K562 (cell line): ENCODE data around the gene PITPNM1. TPM values are rescaled to one million over a fixed set of nuclear protein-coding genes. Genes with fewer than 3 reads are reported as not detected.
A peak's percentile ranks its signal among the peaks of the same experiment; 100 is the strongest.

ENCODE experiments used
- CC2D1A ChIP-seq: fragments of 450-650 bp; IDR thresholded peaks from 2 replicates; pipeline ENCODE4 v1.6.1; 2017; ENCODE audit warnings: mild to moderate bottlenecking
- ESRRA ChIP-seq: fragments of 450-650 bp; IDR thresholded peaks from 2 replicates; pipeline ENCODE4 v1.6.1; 2014; ENCODE audit warnings: low read depth, mild to moderate bottlenecking, moderate library complexity, borderline replicate concordance
- FOXK1 ChIP-seq: sonication (generic); formaldehyde crosslinking; IDR thresholded peaks from 2 replicates; pipeline ENCODE4 v1.8.0; 2022; ENCODE audit warnings: missing genetic modification reagents, mild to moderate bottlenecking, borderline replicate concordance
- KDM5B ChIP-seq: fragments of 200-600 bp; sonication (generic); IDR thresholded peaks from 2 replicates; pipeline ENCODE4 v1.6.1; 2012; ENCODE audit warnings: low read depth, mild to moderate bottlenecking, moderate library complexity, low read length, control low read depth, inconsistent platforms; ENCODE audit not compliant: insufficient replicate concordance
- MEIS2 ChIP-seq: fragments of 450-650 bp; IDR thresholded peaks from 2 replicates; pipeline ENCODE4 v1.6.1; 2014; ENCODE audit warnings: mild to moderate bottlenecking; ENCODE audit not compliant: partially characterized antibody
- MTA3 ChIP-seq: fragments of 450-650 bp; formaldehyde crosslinking; IDR thresholded peaks from 2 replicates; pipeline ENCODE4 v1.6.1; 2017; ENCODE audit warnings: mild to moderate bottlenecking, borderline replicate concordance
- POLR2B ChIP-seq: fragments of 450-650 bp; IDR thresholded peaks from 2 replicates; pipeline ENCODE4 v1.6.1; 2018; ENCODE audit warnings: low read depth; ENCODE audit not compliant: partially characterized antibody
- RBFOX2 ChIP-seq: fragments of 200-400 bp; formaldehyde crosslinking; IDR thresholded peaks from 2 replicates; pipeline ENCODE4 v1.6.1; 2017; ENCODE audit warnings: low read depth, mild to moderate bottlenecking, low read length, moderate library complexity
- SMAD4 ChIP-seq: fragments of 250-450 bp; sonication (Bioruptor Pico); conservative IDR thresholded peaks from 2 replicates; pipeline ENCODE4 v1.8.0; 2021; ENCODE audit warnings: inconsistent platforms, mild to moderate bottlenecking, moderate library complexity
- SMARCA5 ChIP-seq: fragments of 450-650 bp; IDR thresholded peaks from 2 replicates; pipeline ENCODE4 v1.6.1; 2016
- SMC3 ChIP-seq: conservative IDR thresholded peaks from 2 replicates; pipeline ENCODE4 v1.6.1; 2011; ENCODE audit warnings: low read depth, low read length, improper control_type of control experiment; ENCODE audit not compliant: insufficient read depth
- TCF7 ChIP-seq: sonication (generic); IDR thresholded peaks from 2 replicates; pipeline ENCODE4 v1.6.1; 2016; ENCODE audit warnings: antibody characterized with exemption, borderline replicate concordance
- ZBTB7A ChIP-seq: IDR thresholded peaks from 2 replicates; pipeline ENCODE4 v1.6.1; 2011; ENCODE audit warnings: low read depth, mild to moderate bottlenecking, low read length, moderate library complexity, borderline replicate concordance; ENCODE audit not compliant: control insufficient read depth
- ZC3H4 ChIP-seq: sonication (generic); formaldehyde crosslinking; IDR thresholded peaks from 2 replicates; pipeline ENCODE4 v1.9.0; 2021; ENCODE audit warnings: missing genetic modification reagents, borderline replicate concordance
- polyA plus RNA-seq, 8 experiments: library from polyadenylated mRNA; depleted of rRNA in 4 of 8; stranded (reverse) in 5 of 8; unstranded in 3 of 8; fragments of >200 nt; fragmentation: Nextera tagmentation in 2 of 8; fragmentation: Illumina TruSeq in 1 of 8; extraction: Ambion mirVana in 2 of 8; extraction: Trizol in 1 of 8; gene quantifications; 2 replicates each; pipeline versions ENCODE4 v1.2.1 to v1.2.3, GENCODE V29; 2011 to 2014; ENCODE audit warnings: inconsistent platforms in 1 of 8, missing spikeins in 1 of 8
- total RNA-seq, 7 experiments: library from RNA; depleted of rRNA in 6 of 7; stranded (reverse); fragments of >200 nt in 6 of 7; fragmentation: Illumina TruSeq in 2 of 7; extraction: Trizol in 2 of 7; gene quantifications; 2 replicates each; pipeline versions ENCODE4 v1.2.1 to v1.2.3, GENCODE V29; 2011 to 2021; ENCODE audit warnings: low replicate concordance in 1 of 7
- TF ChIP-seq, protein P1 (sequence below), 2 experiments: fragments of 450-650 bp; formaldehyde crosslinking in 1 of 2; IDR thresholded peaks; 2 replicates each; pipeline versions ENCODE4 v1.4.0 to v1.6.1; 2014 to 2020; ENCODE audit warnings: mild to moderate bottlenecking in 2 of 2, borderline replicate concordance in 1 of 2, low read depth in 1 of 2
- TF ChIP-seq, protein P2 (sequence below): fragments of 450-650 bp; IDR thresholded peaks from 2 replicates; pipeline ENCODE4 v1.6.1; 2016
- TF ChIP-seq, protein P3 (sequence below): fragments of 250-450 bp; sonication (Bioruptor Pico); IDR thresholded peaks from 2 replicates; pipeline ENCODE4 v1.8.0; 2022; ENCODE audit warnings: inconsistent platforms

PITPNM1 gene
- total and polyA plus RNA-seq, 9 of the 15 experiments (the other 6 are each of a cell fraction or from before 2014, with no cell fraction given), result 0.11 to 53.7 (median 16.0) TPM

DNA sequence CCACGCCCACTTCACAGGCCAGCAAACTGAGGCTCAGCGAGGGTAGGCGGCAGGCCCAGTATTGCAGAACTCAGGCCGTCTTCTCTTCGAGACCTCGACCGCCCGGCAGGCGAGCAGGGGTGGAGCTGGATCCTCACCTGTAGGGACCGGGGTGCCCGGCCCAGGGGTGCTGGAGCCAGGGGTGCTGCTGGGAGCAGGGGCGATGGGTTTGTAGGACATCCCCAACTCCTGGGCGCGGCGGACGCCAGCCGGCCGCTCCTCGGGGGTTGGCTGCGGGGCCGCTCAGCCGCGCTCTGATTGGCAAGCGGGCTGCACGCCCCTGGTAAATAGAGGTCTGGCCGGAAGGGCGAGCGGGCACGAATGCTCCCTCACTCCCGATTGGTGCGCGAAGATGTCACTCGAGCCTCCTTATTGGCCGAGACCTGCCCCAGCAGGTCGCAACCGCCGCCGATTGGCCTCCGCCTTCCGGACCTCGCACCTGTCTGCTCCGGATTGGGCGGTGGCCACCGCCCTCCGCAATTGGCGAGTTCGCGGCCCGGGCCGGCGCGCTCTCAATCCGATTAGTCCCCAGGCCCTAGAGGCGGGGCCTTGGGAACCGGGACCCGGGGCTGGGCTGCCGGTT is 2.8 kb upstream of the PITPNM1 start, which contains the start of gene CDK2AP2 (continued):
- TF ChIP-seq, protein P1, sequence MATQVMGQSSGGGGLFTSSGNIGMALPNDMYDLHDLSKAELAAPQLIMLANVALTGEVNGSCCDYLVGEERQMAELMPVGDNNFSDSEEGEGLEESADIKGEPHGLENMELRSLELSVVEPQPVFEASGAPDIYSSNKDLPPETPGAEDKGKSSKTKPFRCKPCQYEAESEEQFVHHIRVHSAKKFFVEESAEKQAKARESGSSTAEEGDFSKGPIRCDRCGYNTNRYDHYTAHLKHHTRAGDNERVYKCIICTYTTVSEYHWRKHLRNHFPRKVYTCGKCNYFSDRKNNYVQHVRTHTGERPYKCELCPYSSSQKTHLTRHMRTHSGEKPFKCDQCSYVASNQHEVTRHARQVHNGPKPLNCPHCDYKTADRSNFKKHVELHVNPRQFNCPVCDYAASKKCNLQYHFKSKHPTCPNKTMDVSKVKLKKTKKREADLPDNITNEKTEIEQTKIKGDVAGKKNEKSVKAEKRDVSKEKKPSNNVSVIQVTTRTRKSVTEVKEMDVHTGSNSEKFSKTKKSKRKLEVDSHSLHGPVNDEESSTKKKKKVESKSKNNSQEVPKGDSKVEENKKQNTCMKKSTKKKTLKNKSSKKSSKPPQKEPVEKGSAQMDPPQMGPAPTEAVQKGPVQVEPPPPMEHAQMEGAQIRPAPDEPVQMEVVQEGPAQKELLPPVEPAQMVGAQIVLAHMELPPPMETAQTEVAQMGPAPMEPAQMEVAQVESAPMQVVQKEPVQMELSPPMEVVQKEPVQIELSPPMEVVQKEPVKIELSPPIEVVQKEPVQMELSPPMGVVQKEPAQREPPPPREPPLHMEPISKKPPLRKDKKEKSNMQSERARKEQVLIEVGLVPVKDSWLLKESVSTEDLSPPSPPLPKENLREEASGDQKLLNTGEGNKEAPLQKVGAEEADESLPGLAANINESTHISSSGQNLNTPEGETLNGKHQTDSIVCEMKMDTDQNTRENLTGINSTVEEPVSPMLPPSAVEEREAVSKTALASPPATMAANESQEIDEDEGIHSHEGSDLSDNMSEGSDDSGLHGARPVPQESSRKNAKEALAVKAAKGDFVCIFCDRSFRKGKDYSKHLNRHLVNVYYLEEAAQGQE (IDR thresholded peaks at IDR 0.05; ENCODE audit: borderline replicate concordance), result 0 out of 2 replicates have a peak, but pooled peaks have one; percentile 25
- TF ChIP-seq, protein P1 (CRISPR knock-in tag; IDR thresholded peaks at IDR 0.05; ENCODE audit: low read depth), result no peak
- TF ChIP-seq, protein P2, sequence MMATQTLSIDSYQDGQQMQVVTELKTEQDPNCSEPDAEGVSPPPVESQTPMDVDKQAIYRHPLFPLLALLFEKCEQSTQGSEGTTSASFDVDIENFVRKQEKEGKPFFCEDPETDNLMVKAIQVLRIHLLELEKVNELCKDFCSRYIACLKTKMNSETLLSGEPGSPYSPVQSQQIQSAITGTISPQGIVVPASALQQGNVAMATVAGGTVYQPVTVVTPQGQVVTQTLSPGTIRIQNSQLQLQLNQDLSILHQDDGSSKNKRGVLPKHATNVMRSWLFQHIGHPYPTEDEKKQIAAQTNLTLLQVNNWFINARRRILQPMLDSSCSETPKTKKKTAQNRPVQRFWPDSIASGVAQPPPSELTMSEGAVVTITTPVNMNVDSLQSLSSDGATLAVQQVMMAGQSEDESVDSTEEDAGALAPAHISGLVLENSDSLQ, result peak; percentile 99
- TF ChIP-seq ZBTB7A (peak; percentile 53; the same call in 1 of the 2 replicates), ZC3H4 (no peak), ESRRA (peak; percentile 87), SMAD4 (CRISPR knock-in tag) (peak; percentile 58), KDM5B (peak; percentile 83), FOXK1 (peak; percentile 78), RBFOX2 (peak; percentile 92), MTA3 (peak; percentile 92; the same call in 1 of the 2 replicates), CC2D1A (peak; percentile 87), MEIS2 (peak; percentile 24), SMARCA5 (peak; percentile 99), POLR2B (peak; percentile 57), TCF7 (no peak), SMC3 (0 out of 2 replicates have a peak, but pooled peaks have one; percentile 7)
- TF ChIP-seq, protein P3, sequence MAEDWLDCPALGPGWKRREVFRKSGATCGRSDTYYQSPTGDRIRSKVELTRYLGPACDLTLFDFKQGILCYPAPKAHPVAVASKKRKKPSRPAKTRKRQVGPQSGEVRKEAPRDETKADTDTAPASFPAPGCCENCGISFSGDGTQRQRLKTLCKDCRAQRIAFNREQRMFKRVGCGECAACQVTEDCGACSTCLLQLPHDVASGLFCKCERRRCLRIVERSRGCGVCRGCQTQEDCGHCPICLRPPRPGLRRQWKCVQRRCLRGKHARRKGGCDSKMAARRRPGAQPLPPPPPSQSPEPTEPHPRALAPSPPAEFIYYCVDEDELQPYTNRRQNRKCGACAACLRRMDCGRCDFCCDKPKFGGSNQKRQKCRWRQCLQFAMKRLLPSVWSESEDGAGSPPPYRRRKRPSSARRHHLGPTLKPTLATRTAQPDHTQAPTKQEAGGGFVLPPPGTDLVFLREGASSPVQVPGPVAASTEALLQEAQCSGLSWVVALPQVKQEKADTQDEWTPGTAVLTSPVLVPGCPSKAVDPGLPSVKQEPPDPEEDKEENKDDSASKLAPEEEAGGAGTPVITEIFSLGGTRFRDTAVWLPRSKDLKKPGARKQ (CRISPR knock-in tag), result no peak
